ENCODE measurements around the gene TBC1D22A.

DNA sequence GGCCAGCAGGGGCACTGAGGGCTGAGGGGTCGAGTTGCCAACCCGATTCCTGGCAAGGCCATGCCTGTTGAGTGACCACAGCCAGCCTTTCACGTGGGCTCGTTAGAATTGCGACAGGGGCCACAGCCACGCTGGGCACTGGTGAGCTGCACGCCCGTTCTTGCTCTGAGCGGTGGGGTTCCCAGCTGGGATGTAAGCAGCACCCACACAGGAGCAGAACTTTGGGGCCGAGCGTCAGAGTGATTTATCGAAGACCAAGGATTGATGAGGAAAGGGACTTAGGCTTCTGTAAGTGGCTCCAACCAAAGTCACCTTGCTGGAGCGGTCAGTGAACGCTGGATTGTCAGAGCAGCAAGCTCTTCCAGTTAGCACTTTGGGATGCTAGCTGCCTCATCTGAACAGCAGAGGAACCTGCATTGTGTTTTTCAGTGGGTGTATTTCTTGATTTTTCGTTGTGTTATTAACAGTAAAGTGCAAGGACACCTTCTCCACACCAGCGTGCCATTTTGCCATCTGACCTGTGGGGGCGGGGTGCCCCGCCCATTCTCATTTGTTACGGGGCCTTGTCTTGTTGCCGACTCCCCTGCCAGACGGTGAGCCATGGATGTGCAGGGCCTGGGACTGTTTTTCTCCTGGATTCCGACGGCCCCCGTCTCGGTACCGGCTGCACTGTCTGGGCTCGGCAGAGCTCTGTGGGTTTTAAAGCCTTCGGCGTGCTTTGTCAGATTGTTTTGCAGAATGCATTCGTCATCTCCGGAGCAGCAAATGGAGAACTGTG lies 202.5 kb downstream of the TBC1D22A start:
- TF ChIP-seq, protein P1, sequence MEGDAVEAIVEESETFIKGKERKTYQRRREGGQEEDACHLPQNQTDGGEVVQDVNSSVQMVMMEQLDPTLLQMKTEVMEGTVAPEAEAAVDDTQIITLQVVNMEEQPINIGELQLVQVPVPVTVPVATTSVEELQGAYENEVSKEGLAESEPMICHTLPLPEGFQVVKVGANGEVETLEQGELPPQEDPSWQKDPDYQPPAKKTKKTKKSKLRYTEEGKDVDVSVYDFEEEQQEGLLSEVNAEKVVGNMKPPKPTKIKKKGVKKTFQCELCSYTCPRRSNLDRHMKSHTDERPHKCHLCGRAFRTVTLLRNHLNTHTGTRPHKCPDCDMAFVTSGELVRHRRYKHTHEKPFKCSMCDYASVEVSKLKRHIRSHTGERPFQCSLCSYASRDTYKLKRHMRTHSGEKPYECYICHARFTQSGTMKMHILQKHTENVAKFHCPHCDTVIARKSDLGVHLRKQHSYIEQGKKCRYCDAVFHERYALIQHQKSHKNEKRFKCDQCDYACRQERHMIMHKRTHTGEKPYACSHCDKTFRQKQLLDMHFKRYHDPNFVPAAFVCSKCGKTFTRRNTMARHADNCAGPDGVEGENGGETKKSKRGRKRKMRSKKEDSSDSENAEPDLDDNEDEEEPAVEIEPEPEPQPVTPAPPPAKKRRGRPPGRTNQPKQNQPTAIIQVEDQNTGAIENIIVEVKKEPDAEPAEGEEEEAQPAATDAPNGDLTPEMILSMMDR (optimal IDR thresholded peaks at IDR 0.05 in 1 of 3, IDR thresholded peaks at IDR 0.05 in 1 of 3, conservative IDR thresholded peaks at IDR 0.05 in 1 of 3; ENCODE audit: extremely low read depth in 1 of 3, insufficient read depth in 2 of 3, low read length in 3 of 3), result no peak
- TF ChIP-seq EZH2 (IDR thresholded peaks at IDR 0.05; ENCODE audit: low read length), result no peak

All from keratinocyte (primary cell).